H9 (cell line): ENCODE measurements around the gene EMP3. TPM values are rescaled to one million over a fixed set of nuclear protein-coding genes. Genes with fewer than 3 reads are reported as not detected.

Experiments used
- DNase-seq: peaks from one replicate; pipeline ENCODE4 v3.0.0-alpha.2; 2017
- H2AFZ ChIP-seq: one replicate; pipeline ENCODE4 v1.6.1; 2013; ENCODE audit warnings: mild to moderate bottlenecking, low read length, control low read depth, moderate library complexity
- H2AK5ac ChIP-seq: 2 replicates; pipeline ENCODE4 v1.6.1; 2013; ENCODE audit warnings: low read length, control low read depth, mixed read lengths; ENCODE audit not compliant: insufficient read length
- H2BK120ac ChIP-seq: one replicate; pipeline ENCODE4 v1.6.1; 2013; ENCODE audit warnings: low read depth, mild to moderate bottlenecking, low read length, control low read depth, inconsistent platforms; ENCODE audit not compliant: poor library complexity, severe bottlenecking
- H2BK12ac ChIP-seq: 2 replicates; pipeline ENCODE4 v1.6.1; 2013; ENCODE audit warnings: low read length, control low read depth, mixed read lengths, low read depth; ENCODE audit not compliant: insufficient read length
- H2BK15ac ChIP-seq: 2 replicates; pipeline ENCODE4 v1.6.1; 2013; ENCODE audit warnings: low read depth, low read length, control low read depth
- H2BK20ac ChIP-seq: one replicate; pipeline ENCODE4 v1.6.1; 2013; ENCODE audit warnings: low read depth, mild to moderate bottlenecking, low read length, control low read depth, inconsistent platforms; ENCODE audit not compliant: poor library complexity, severe bottlenecking
- H2BK5ac ChIP-seq: 2 replicates; pipeline ENCODE4 v1.6.1; 2013; ENCODE audit warnings: low read length, control low read depth, mixed read lengths; ENCODE audit not compliant: insufficient read length
- H3K14ac ChIP-seq: 2 replicates; pipeline ENCODE4 v1.6.1; 2013; ENCODE audit warnings: low read length, control low read depth; ENCODE audit not compliant: insufficient read depth
- H3K18ac ChIP-seq: 2 replicates; pipeline ENCODE4 v1.6.1; 2013; ENCODE audit warnings: low read depth, mild to moderate bottlenecking, mixed read lengths, low read length, control low read depth; ENCODE audit not compliant: insufficient read length
- H3K23ac ChIP-seq: 2 replicates; pipeline ENCODE4 v1.6.1; 2013; ENCODE audit warnings: low read length, control low read depth, mixed read lengths, low read depth; ENCODE audit not compliant: insufficient read length
- H3K23me2 ChIP-seq: 2 replicates; pipeline ENCODE4 v1.6.1; 2013; ENCODE audit warnings: low read depth, mild to moderate bottlenecking, mixed read lengths, low read length, control low read depth; ENCODE audit not compliant: insufficient read length, poor library complexity, severe bottlenecking
- H3K27ac ChIP-seq: 2 replicates; pipeline ENCODE4 v1.5.1; 2013; ENCODE audit warnings: low read length, control low read depth, mixed read lengths, low read depth; ENCODE audit not compliant: insufficient read length
- H3K27me3 ChIP-seq: 2 replicates; pipeline ENCODE4 v1.6.1; 2013; ENCODE audit warnings: low read length, control low read depth, inconsistent platforms; ENCODE audit not compliant: insufficient read depth
- H3K4ac ChIP-seq: 2 replicates; pipeline ENCODE4 v1.6.1; 2013; ENCODE audit warnings: low read depth, mild to moderate bottlenecking, control low read depth, inconsistent platforms, low read length, moderate library complexity
- H3K4me1 ChIP-seq: 2 replicates; pipeline ENCODE4 v1.6.1; 2013; ENCODE audit warnings: low read length, control low read depth, inconsistent platforms; ENCODE audit not compliant: insufficient read depth
- H3K4me2 ChIP-seq: 2 replicates; pipeline ENCODE4 v1.6.1; 2013; ENCODE audit warnings: low read length, control low read depth, mixed read lengths; ENCODE audit not compliant: insufficient read length, insufficient read depth
- H3K56ac ChIP-seq: 2 replicates; pipeline ENCODE4 v1.6.1; 2013; ENCODE audit warnings: low read depth, mild to moderate bottlenecking, mixed read lengths, low read length, control low read depth; ENCODE audit not compliant: insufficient read length
- H3K79me1 ChIP-seq: 2 replicates; pipeline ENCODE4 v1.6.1; 2013; ENCODE audit warnings: low read depth, mild to moderate bottlenecking, moderate library complexity, low read length, control low read depth, inconsistent platforms; ENCODE audit not compliant: insufficient read depth, poor library complexity, severe bottlenecking
- H3K79me2 ChIP-seq: 2 replicates; pipeline ENCODE4 v1.6.1; 2013; ENCODE audit warnings: low read length, control low read depth, inconsistent platforms; ENCODE audit not compliant: insufficient read depth
- H3K9ac ChIP-seq: 2 replicates; pipeline ENCODE4 v1.6.1; 2013; ENCODE audit warnings: low read length, control low read depth, mixed read lengths; ENCODE audit not compliant: insufficient read length; ENCODE audit errors: extremely low read depth
- H3K9me3 ChIP-seq: one replicate; pipeline ENCODE4 v1.6.1; 2013; ENCODE audit warnings: low read depth, low read length, inconsistent platforms; ENCODE audit not compliant: control insufficient read depth
- H3T11ph ChIP-seq: one replicate; pipeline ENCODE4 v1.6.1; 2013; ENCODE audit warnings: mild to moderate bottlenecking, low read length, control low read depth, inconsistent platforms
- H4K20me1 ChIP-seq: one replicate; pipeline ENCODE4 v1.6.1; 2013; ENCODE audit not compliant: control insufficient read depth, insufficient read length, insufficient read depth
- H4K5ac ChIP-seq: 2 replicates; pipeline ENCODE4 v1.6.1; 2013; ENCODE audit warnings: low read depth, mild to moderate bottlenecking, mixed read lengths, low read length, control low read depth; ENCODE audit not compliant: insufficient read length
- H4K8ac ChIP-seq: replicated peaks from 2 replicates; pipeline ENCODE4 v1.6.1; 2013; ENCODE audit warnings: low read length, control low read depth, mixed read lengths, low read depth; ENCODE audit not compliant: insufficient read length
- H4K91ac ChIP-seq: 2 replicates; pipeline ENCODE4 v1.6.1; 2013; ENCODE audit warnings: low read depth, mild to moderate bottlenecking, moderate library complexity, mixed read lengths, low read length, control low read depth; ENCODE audit not compliant: insufficient read length
- H3K27ac Mint-ChIP-seq, 3 experiments: 2 replicates in 2 of 3; 3 replicates in 1 of 3; pipeline ENCODE4 v1.8.0; 2020 to 2021; ENCODE audit warnings: mixed read lengths in 3 of 3, mild to moderate bottlenecking in 1 of 3, moderate library complexity in 1 of 3
- H3K27me3 Mint-ChIP-seq: 2 replicates; pipeline ENCODE4 v1.8.0; 2021; ENCODE audit warnings: low read depth, mild to moderate bottlenecking, moderate library complexity, mixed read lengths
- H3K36me3 Mint-ChIP-seq, 3 experiments: 2 replicates in 2 of 3; 3 replicates in 1 of 3; pipeline ENCODE4 v1.8.0; 2020 to 2021; ENCODE audit warnings: low read depth in 3 of 3, mixed read lengths in 3 of 3; ENCODE audit not compliant: insufficient read depth in 1 of 3
- H3K4me1 Mint-ChIP-seq, 2 experiments: 2 replicates each; pipeline ENCODE4 v1.8.0; 2020; ENCODE audit warnings: mixed read lengths in 2 of 2
- H3K4me3 Mint-ChIP-seq, 2 experiments: 2 replicates in 1 of 2; 3 replicates in 1 of 2; pipeline ENCODE4 v1.8.0; 2020 to 2021; ENCODE audit warnings: mild to moderate bottlenecking in 2 of 2, mixed read lengths in 2 of 2, moderate library complexity in 1 of 2
- H3K9me3 Mint-ChIP-seq, 2 experiments: 2 replicates in 1 of 2; 3 replicates in 1 of 2; pipeline ENCODE4 v1.8.0; 2020; ENCODE audit warnings: mild to moderate bottlenecking in 2 of 2, mixed read lengths in 2 of 2, moderate library complexity in 1 of 2
- CTCF ChIP-seq: fragments of 200-600 bp; sonication (generic); conservative IDR thresholded peaks from 3 replicates; pipeline ENCODE4 v1.8.0; 2021; ENCODE audit warnings: antibody characterized with exemption, mild to moderate bottlenecking
- WGBS: extraction: QIAGEN DNeasy Blood & Tissue Kit; methylation state at CpG from one replicate; pipeline ENCODE4 v1.1.7; 2013; ENCODE audit warnings: missing lambda C conversion rate, low lambda C conversion rate, mixed read lengths; ENCODE audit not compliant: insufficient read length; ENCODE audit errors: extremely low coverage; 5-methylcytosine and 5-hydroxymethylcytosine counted together
- total RNA-seq: library from RNA; stranded (reverse); gene quantifications from 2 replicates; pipeline ENCODE4 v1.2.1, GENCODE V29; 2021

The EMP3 gene
- total RNA-seq, 1 experiment from 2014 or later = 9.6 TPM

- Histone ChIP-seq H3K23ac (no peak overlapping the region), H3K4me1 (no peaks in the 10 kb centered on the region), H2BK20ac (no peak overlapping the region), H2BK5ac (no peak overlapping the region), H3K79me2 (no peaks in the 10 kb centered on the region), H3K9ac (no peak overlapping the region), H2AFZ (no peak overlapping the region), H3K23me2 (no peaks in the 10 kb centered on the region), H3K4ac (no peak overlapping the region), H3K56ac (no peak overlapping the region), H4K91ac (no peak overlapping the region), H4K8ac (no peak overlapping the region), H4K5ac (no peak overlapping the region), H2BK12ac (no peak overlapping the region), H3T11ph (no peak overlapping the region), H3K14ac (no peak overlapping the region), H4K20me1 (no peaks in the 10 kb centered on the region), H2BK120ac (no peak overlapping the region), H2AK5ac (no peak overlapping the region), H3K27me3 (no peaks in the 10 kb centered on the region), H3K79me1 (no peaks in the 10 kb centered on the region), H3K27ac (no peak overlapping the region), H3K18ac (no peak overlapping the region), H3K9me3 (no peaks in the 10 kb centered on the region), H3K4me2 (no peak overlapping the region), H2BK15ac (no peak overlapping the region)
- peaks cover 6% of the 10 kb centered on the region for H3K27me3 Mint-ChIP-seq
- H3K27ac Mint-ChIP-seq = peak overlapping the region in 2 of 3 experiments; percentile 28 to 38; a peak in 3 of 7 replicates
- H3K36me3 Mint-ChIP-seq = peaks cover 0 to under 1% (median 0%) of the 10 kb centered on the region in 3 experiments; a peak in 2 of 7 replicates
- peak overlapping the region in 1 of 2 experiments; percentile 20; a peak in 1 of 5 replicates for H3K4me3 Mint-ChIP-seq
- peaks cover 2 to 15% of the 10 kb centered on the region in 2 experiments; a peak in 3 of 4 replicates for H3K4me1 Mint-ChIP-seq
- WGBS = no CpG with 5 or more reads among the region's 14 CpGs
- H3K9me3 Mint-ChIP-seq = no peaks in the 10 kb centered on the region
- DNase-seq = no peak
- TF ChIP-seq CTCF = no peak
Observed at GRCh38 chr19:48338802-48339503, 13.6 kb downstream of the EMP3 start.
